GM18951 (cell line): ENCODE results near the gene FAM236B.
"Not testable (repeated sequence)": the region's sequence is repeated elsewhere in the genome, so short reads cannot be mapped to it uniquely, and the experiment has no call there.

Source experiments
- POLR2A ChIP-seq: IDR thresholded peaks from 4 replicates; pipeline ENCODE4 v1.6.1; 2011; ENCODE audit warnings: mild to moderate bottlenecking; ENCODE audit not compliant: insufficient read length, insufficient read depth; ENCODE audit errors: extremely low read depth
- in situ Hi-C: fragments of 300-500 bp; cut with MboI; formaldehyde crosslinking; loops from one replicate; pipeline ENCODE4 v1.12.0; 2022; ENCODE audit warnings: low sequenced_read_pairs, mixed read lengths, inconsistent platforms; ENCODE audit not compliant: unreplicated experiment

Gene FAM236B

DNA sequence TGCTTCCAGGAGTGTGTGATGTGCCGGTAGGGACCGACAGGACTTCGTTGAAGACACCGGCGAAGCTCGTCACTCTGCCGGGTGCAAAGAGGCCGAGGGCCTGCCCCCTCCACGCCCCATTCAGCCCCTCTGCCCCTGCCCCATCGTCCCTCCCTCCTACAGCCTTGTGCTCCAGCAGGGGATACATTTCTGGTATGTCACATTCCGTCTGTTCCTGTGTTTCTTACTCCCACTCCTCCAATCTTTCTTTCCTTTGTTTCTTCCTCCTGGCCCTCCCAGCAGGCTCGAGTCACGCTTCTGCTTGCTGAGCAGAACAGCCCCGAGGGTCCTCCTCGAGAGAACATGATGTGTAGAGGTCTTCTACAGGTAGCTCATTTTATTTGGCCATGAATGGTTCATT is at the start of gene FAM236B:
Gene FAM236B (minus strand): TSS at position 101 of the 400 bp plus-strand sequence. CDS start 100 bp downstream, at position 1.
- in situ Hi-C loops: not testable (repeated sequence)

- in situ Hi-C loops: not testable (repeated sequence)
Measured at GRCh38 chrX:72830701-72831100, 48.2 kb upstream of the FAM236B start.

GRCh38 chrX:72808110-72808509 is 25.6 kb upstream of the FAM236B start, which contains the start of gene FAM236D:
TSS of gene FAM236D (minus strand) at chrX:72808210. CDS start at chrX:72808110, 100 bp downstream.
- in situ Hi-C loops: not testable (repeated sequence)

- in situ Hi-C loops: not testable (repeated sequence)
Measured at GRCh38 chrX:72790390-72790789, 7.9 kb upstream of the FAM236B start.

DNA sequence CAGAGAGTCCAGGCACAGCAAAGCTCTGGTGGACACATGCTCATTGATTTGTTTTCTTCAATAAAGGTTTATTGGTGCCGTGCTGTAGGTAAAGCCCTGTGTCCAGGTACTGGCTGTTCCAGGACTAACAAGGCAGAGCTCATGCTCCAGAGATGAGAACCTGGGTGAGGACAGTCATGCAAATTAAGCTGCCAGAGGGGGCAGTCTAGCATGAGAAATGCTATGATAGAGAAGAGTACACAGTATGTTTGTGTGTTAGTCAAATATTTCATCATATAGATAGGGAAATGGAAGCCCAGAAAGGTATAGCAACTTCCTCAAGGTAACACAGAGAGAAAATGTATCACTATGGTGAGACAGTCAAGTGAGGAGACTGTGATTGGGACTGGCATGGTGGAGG is 5.7 kb upstream of the FAM236B start:
- in situ Hi-C loops: not testable (repeated sequence)

DNA sequence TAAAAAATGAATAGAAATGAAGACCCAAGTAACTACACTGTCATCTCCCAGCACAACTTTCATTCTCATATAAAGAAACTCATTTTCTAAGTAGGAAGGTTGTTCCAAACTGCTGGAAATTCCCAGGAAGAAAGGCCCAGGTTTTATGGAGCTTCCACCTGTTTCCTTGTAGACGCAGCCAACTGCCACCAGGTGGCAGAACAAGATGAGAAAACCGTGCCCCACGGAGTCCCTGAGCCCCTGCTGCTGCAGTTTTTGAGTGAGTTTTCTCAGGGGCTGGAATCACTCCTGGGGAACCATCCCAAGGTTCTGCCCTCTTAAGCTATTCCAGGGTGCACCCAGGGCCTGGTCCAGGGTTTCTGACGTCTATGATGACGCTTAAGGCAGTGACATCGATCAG is 1.5 kb upstream of the FAM236B start:
- in situ Hi-C loops: not testable (repeated sequence)

DNA sequence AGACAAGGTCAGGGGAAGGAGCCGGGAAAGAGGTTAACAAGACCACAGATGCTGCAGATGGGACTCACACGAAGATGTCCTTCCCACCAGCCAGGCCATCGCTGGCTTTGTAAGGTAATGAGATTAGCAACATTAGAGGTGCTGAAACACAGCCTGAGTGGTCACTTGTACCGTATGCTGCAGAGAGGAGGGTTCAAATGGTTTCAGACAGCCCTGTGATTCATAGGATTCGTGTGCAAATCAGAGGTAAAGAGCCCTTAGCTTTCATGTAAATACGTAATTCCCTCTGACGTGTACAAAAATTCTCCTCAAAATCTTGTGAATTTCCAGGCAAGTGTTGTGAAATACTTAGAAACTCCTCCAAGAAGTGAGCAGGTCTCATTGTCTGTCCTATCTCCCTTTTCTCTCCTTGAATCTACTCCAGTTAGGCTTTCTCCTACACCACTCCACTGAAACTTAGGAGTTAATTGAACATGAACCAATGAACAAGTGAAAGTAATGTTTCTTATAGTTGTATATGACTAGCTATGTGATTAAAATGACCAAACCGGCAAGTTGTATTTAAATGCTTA is 991 bp upstream of the FAM236B start:
- in situ Hi-C loops: not testable (repeated sequence)

DNA sequence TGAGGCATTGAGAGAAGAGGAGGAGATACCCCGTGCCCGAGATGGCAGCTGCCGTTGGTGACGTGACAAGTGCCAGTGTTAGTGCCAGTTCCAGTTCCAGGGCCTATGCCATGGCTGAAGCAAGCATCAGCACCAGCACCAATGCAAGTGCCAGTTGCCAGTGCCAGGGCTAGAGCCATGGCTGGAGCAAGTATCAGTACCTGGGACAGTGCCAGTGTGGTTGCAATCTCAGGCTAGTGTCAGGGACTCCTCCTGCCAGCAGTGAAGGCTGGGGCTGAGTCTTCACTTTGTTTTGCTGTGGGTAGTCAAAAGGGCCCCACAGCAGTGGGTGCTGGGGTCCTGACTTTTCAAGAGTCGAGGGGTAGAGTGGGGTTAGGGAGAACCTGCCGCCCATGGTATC is 4.3 kb downstream of the FAM236B start:
- in situ Hi-C loops: not testable (repeated sequence)

DNA sequence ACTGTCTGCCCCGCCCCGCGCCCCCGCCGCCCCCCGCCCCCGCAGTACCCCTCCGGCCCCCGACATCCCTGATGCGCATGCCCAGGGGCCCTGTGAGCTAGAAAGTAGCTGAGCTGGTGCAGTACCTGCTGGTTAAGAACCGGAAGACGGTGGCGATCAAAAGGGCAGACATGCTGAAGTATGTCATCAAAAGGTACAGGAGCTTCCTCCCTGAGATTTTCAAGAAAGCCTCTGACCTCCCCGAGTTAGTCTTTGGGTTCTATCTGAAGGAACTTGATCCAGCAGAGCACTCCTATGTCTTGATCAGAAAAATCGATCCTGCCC is 5.0 kb downstream of the FAM236B start:
- in situ Hi-C loops: not testable (repeated sequence)

- in situ Hi-C loops: not testable (repeated sequence)
Measured at GRCh38 chrX:72776653-72777466, 5.6 kb downstream of the FAM236B start, which contains the start of gene DMRTC1B. TSS of gene DMRTC1B (plus strand) at chrX:72776890. CDS start at chrX:72845136, 68,246 bp downstream.

GRCh38 chrX:72760454-72760853 is 22.0 kb downstream of the FAM236B start:
- in situ Hi-C loops: not testable (repeated sequence)

- in situ Hi-C loops: loop anchor here (25.0 kb wide), 1 partner anchor 214 kb away; no protein-coding TSS in a partner anchor
Measured at GRCh38 chrX:72748545-72748944, 33.9 kb downstream of the FAM236B start.

GRCh38 chrX:72745546-72745945 is 36.9 kb downstream of the FAM236B start:
- in situ Hi-C loops: loop anchor here (25.0 kb wide), 1 partner anchor 217 kb away; no protein-coding TSS in a partner anchor

- TF ChIP-seq POLR2A: no peak
- in situ Hi-C loops: loop anchor here (25.0 kb wide), 1 partner anchor 227 kb away; no protein-coding TSS in a partner anchor
Measured at GRCh38 chrX:72735561-72735960, 46.9 kb downstream of the FAM236B start.

- in situ Hi-C loops: loop anchor here (25.0 kb wide), 1 partner anchor 229 kb away; no protein-coding TSS in a partner anchor
Measured at GRCh38 chrX:72733636-72734035, 48.8 kb downstream of the FAM236B start.
